ENCODE data around the gene PPP1R9B. TPM values are rescaled to one million over a fixed set of nuclear protein-coding genes. Genes with fewer than 3 reads are reported as not detected.

Gene PPP1R9B
- total RNA-seq, 1 donor from 2014 or later, result 63.5 TPM

GRCh38 chr17:50143461-50144176 lies 6.9 kb downstream of the PPP1R9B start:
- no peak for TF ChIP-seq CTCF (IDR thresholded peaks at IDR 0.05)
- intact Hi-C loops (cut with DNase I), result no loop called here
- Histone ChIP-seq H3K27ac (peak overlapping the region in 1 of 2 donors; percentile 14), H3K27me3 (no peaks in the 10 kb centered on the region), H3K4me1 (peaks cover 21 to 35% of the 10 kb centered on the region in 2 donors), H3K4me3 (no peak overlapping the region), H3K9me3 (no peaks in the 10 kb centered on the region), H3K36me3 (peaks cover 62 to 65% of the 10 kb centered on the region in 2 donors)
- no peak for DNase-seq (ENCODE audit: low spot score in 2 of 2)

GRCh38 chr17:50141745-50142110 lies 8.7 kb downstream of the PPP1R9B start:
- H3K9me3 ChIP-seq, result no peaks in the 10 kb centered on the region
- TF ChIP-seq CTCF (IDR thresholded peaks at IDR 0.05), result no peak
- peaks cover 12 to 20% of the 10 kb centered on the region in 2 donors for H3K4me1 ChIP-seq
- H3K36me3 ChIP-seq, result peaks cover 81 to 83% of the 10 kb centered on the region in 2 donors
- intact Hi-C loops (cut with DNase I), result loop anchor here (2.0 kb wide), 1 partner anchor 19 kb away; no protein-coding TSS in a partner anchor
- no peaks in the 10 kb centered on the region for H3K27me3 ChIP-seq
- H3K27ac ChIP-seq, result no peak overlapping the region
- DNase-seq (ENCODE audit: low spot score in 2 of 2), result no peak
- no peak overlapping the region for H3K4me3 ChIP-seq

GRCh38 chr17:50141026-50141744 lies 9.3 kb downstream of the PPP1R9B start:
- H3K36me3 ChIP-seq, result peaks cover 87 to 89% of the 10 kb centered on the region in 2 donors
- no peak for DNase-seq (ENCODE audit: low spot score in 2 of 2)
- no peak for TF ChIP-seq CTCF (IDR thresholded peaks at IDR 0.05)
- no peaks in the 10 kb centered on the region for H3K27me3 ChIP-seq
- H3K9me3 ChIP-seq, result no peaks in the 10 kb centered on the region
- H3K4me3 ChIP-seq, result no peak overlapping the region
- intact Hi-C loops (cut with DNase I), result loop anchor here (2.0 kb wide), 1 partner anchor 20 kb away; no protein-coding TSS in a partner anchor
- H3K4me1 ChIP-seq, result peaks cover 6 to 15% of the 10 kb centered on the region in 2 donors
- peak overlapping the region; percentile 1 to 50 for H3K27ac ChIP-seq

GRCh38 chr17:50139950-50140885 lies 10.3 kb downstream of the PPP1R9B start:
- no peak overlapping the region for H3K4me3 ChIP-seq
- H3K9me3 ChIP-seq, result no peaks in the 10 kb centered on the region
- peak in 1 of 2 donors; percentile 90 for DNase-seq (ENCODE audit: low spot score in 2 of 2)
- TF ChIP-seq CTCF (IDR thresholded peaks at IDR 0.05), result peak; percentile 92 to 95 (median 93)
- H3K4me1 ChIP-seq, result peaks cover 0 to 5% of the 10 kb centered on the region in 2 donors
- H3K27ac ChIP-seq, result peak overlapping the region; percentile 1 to 50
- intact Hi-C loops (cut with DNase I), result loop anchor here (2.0 kb wide), 1 partner anchor 21 kb away; no protein-coding TSS in a partner anchor
- peaks cover 95% of the 10 kb centered on the region in 2 donors for H3K36me3 ChIP-seq
- no peaks in the 10 kb centered on the region for H3K27me3 ChIP-seq

- H3K4me1 ChIP-seq, result peaks cover 0 to 9% of the 10 kb centered on the region in 2 donors
- no peak for TF ChIP-seq CTCF (IDR thresholded peaks at IDR 0.05)
- peak overlapping the region in 1 of 2 donors; percentile 50 for H3K27ac ChIP-seq
- no peaks in the 10 kb centered on the region for H3K27me3 ChIP-seq
- H3K9me3 ChIP-seq, result no peaks in the 10 kb centered on the region
- DNase-seq (ENCODE audit: low spot score in 2 of 2), result no peak
- intact Hi-C loops (cut with DNase I), result no loop called here
- H3K4me3 ChIP-seq, result no peak overlapping the region
- peaks cover 94 to 95% of the 10 kb centered on the region in 2 donors for H3K36me3 ChIP-seq
Measured at GRCh38 chr17:50139185-50139783, 11.2 kb downstream of the PPP1R9B start.
